SKM-1 (cell line): ENCODE data around the gene SRSF10.
"Not testable (repeated sequence)": the region's sequence is repeated elsewhere in the genome, so short reads cannot be mapped to it uniquely, and the experiment has no call there.

Source experiments
- DNase-seq: peaks from one replicate; lab custom pipeline; 2025; ENCODE audit not compliant: unreplicated experiment; lab: John Stamatoyannopoulos, UW

SRSF10 gene

DNA sequence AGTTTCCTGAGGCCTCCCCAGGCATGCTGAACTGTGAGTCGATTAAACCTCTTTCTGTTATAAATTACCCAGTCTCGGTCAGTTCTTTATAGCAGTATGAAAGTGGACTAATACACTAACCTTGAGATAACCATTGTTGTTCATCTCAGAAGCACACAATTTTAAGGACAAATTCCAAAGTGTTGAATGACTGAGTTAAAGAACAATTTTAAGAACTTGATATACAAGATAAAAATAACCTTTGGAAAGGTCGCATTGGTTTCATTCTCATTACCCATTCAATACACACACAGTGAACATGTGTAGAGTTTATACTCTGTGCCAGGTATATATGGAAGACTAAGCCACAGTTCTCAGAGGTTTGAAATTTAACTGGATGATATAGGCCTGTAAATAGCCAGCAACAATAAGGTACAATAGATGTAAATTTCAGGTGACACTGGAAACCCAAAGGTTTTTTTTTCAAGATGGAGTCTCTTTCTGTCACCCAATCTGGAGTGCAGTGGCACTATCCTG is 19.1 kb upstream of the SRSF10 start:
- DNase-seq: no peak

DNA sequence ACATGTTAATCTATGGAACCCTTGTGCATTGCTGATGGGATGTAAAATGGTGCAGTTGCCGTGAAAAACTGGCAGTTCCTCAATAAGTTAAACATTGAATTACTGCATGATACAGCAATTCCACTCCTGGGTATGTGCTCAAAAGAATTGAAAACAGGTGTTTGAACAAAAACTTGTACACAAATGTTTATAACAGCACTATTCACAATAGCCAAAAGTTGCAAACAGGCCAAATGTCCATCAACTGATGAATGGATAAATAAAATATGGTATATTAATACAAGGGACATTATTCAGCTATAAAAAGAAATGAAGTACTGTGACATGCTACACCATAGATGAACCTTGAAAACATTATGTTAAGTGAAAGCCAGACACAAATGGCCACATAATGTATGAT is 17.7 kb upstream of the SRSF10 start:
- DNase-seq: no peak

DNA sequence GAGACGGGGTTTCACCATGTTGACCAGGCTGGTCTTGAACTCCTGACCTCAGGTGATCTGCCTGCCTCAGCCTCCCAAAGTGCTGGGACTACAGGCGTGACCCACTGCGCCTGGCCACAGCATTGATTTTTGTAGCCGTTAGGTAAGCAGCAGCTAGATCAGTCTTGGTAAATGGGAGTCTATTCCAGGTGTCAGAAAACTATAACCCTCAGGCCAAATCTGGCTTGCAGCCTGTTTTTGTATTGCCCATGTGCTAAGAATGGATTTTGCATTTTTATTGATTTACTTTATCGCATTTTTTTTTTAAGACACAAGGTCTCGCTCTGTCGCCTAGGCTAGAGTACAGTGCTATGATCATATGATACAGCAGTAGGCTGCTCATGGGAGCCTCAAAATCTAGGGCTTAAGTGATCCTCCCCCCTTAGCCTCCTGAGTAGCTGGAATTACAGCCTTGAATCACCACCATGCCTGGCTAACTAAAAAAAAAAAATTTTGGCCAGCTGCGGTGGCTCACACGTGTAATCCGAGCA is 16.6 kb upstream of the SRSF10 start:
- DNase-seq: no peak

DNA sequence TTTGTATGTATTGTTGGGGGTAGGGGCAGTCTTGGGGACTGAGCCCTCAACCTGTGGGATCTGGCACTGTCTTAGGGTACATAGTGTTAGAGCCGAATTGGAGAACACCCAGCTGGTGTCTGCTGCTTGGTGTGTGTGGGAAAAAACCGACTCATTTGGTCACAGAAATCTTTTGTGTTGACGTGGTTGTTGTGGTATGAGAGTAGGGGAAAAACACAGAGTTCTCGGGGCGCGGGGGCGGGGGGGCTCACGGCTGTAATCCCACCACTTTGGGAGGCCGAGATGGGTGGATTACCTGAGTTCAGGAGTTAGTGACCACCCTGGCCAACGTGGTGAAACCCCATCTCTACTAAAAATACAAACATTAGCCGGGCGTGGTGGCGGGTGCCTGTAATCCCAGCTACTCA is 15.3 kb upstream of the SRSF10 start:
- DNase-seq: no peak

DNA sequence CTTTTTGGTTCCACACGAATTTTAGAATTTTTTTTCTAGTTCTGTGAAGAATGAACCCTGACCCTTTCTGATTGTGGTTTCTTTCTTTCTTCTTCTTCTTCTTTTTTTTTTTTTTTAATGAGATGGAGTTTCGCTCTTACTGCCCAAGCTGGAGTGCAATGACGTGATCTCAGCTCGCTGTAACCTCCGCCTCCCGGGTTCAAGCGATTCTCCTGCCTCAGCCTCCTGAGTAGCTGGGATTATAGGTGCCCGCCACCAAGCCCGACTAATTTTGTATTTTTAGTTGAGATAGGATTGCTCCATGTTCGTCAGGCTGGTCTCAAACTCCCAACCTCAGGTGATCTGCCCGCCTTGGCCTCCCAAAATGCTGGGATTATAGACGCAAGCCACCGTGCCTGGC is 11.9 kb upstream of the SRSF10 start:
- not testable (repeated sequence) for DNase-seq

DNA sequence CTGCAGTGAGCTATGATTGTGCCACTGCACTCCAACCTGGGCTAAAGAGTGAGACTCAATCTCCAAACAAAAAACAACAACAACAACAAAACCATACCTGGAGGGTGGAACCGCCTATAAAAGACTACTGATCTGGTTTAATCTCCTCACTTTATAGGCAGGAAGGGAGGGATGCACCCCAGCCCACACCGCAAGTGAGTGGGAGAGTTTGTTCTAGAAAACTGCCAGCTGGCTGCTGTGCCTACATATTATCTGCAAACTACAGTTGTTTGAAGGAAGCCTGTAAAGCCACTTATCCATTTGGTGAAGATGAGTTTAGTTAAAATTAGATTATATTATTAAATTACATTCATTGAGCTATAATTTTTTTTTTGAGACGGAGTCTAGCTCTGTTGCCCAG is 9.1 kb upstream of the SRSF10 start:
- DNase-seq: no peak

DNA sequence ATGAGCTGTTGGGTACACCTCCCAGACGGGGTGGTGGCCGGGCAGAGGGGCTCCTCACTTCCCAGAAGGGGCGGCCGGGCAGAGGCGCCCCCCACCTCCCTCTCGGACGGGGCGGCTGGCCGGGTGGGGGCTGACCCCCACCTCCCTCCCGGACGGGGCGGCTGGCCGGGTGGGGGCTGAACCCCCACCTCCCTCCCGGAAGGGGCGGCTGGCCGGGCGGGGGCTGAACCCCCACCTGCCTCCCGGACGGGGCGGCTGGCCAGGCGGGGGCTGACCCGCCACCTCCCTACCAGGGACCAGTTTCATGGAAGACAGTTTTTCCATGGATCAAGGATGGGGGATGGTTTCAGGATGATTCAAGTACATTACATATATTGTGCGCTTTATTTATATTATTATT is 6.9 kb upstream of the SRSF10 start:
- not testable (repeated sequence) for DNase-seq

DNA sequence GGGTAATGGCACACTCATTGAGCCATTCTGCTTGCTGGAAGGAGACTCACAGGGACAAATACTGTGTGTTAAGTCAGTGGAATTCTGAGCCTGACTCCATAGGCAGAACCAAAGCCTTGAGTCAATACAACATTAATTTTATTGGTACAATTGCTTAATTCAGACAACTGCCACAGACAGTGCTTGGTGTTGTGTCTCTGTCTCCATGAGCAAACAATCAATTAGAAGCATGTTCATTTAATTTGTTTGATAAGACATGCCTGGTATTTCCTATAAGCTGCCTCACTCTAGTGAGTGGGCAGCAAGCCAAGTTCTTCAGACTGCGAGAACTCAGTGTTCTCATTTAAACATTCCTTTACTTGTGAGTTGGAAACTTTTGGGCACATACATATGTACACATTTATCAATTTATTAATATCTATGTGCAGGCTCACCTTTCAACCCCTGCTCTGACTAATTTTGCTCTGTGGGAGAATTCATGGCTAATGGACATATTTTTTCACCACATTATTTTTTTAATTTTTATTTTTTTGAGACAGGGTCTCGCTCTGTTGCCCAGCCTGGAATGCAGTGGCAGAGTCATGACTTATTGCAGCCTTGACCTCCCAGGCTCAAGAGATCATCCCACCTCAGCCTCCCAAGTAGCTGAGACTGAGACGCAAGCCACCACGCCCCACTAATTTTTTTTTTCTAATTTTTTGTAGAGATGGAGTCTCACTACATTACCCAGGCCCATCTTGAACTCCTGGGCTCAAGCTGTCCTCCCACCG is 4.5 kb upstream of the SRSF10 start:
- no peak for DNase-seq

DNA sequence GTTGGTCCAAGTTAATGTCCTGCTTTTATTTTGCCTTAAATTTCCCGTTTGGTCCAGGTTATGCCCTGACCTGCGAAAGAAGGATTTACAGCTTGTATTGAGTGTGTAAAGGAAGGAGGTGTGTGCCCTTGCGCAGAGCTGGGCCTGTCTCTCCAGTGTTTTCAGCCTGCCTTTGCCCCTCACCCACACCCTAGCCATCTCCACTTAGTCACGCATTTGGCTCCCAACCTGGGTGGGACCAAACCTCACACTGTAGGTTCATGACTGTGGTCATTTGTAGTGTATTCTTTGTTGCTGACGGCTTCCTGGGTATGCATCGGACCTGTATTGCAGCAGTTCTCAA is 572 bp upstream of the SRSF10 start:
- peak; percentile 56 for DNase-seq

DNA sequence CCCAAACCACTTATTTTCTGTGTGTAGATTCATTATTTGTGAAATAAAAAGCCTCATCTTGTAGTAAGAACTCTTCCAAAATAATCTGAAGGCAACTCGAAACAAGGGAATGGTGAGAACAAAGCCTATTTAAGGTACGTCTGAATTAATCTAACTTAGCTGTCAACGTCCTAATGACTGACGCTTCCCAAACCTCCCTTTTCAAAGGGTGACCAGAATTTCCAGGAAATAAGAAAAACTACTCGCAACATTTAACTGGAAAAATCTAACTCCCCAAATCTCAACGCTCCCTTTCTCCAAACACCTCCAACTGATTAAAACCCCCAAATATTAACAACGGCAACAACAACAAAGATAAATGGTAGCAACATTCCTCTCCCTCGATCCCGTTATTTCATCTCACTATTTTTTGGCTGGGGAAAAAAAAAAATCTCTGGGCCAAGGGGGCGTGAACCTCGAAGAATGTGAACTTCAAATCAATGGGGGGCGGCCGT is 693 bp downstream of the SRSF10 start:
- DNase-seq: no peak

DNA sequence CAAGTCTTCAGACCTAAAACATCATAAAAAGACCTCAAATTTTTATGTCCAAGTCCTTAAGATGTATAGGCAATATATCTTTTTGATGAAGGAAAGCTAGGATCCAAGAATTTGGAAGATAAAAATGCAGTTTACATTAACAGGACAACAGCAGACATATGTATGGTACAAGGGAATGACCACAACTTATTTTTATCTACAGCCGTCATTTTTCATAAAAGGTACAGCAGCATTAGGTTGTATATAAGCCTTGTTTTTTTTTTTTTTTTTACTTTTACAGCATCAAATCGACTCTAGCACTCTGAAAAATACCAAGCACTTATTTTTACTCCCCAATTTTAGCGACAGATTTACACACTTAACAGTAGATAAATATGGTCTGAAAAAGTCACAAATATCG is 1.3 kb downstream of the SRSF10 start:
- no peak for DNase-seq

DNA sequence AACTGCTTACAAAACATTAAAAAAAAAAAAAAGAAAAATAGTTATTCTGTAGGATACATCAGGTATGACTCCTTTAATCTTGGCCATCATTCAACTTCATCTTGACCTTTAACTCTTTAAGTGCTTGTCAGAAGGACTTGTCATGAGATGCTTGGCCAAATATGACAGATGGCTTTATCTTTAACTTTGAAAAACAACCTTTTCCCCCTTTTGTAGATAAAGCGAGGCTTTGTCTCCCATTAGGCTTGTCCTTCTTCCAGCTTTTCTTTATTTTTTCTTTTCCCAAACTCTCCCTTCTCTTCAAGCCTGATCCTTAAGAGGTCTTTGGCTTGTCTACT is 2.3 kb downstream of the SRSF10 start:
- no peak for DNase-seq

DNA sequence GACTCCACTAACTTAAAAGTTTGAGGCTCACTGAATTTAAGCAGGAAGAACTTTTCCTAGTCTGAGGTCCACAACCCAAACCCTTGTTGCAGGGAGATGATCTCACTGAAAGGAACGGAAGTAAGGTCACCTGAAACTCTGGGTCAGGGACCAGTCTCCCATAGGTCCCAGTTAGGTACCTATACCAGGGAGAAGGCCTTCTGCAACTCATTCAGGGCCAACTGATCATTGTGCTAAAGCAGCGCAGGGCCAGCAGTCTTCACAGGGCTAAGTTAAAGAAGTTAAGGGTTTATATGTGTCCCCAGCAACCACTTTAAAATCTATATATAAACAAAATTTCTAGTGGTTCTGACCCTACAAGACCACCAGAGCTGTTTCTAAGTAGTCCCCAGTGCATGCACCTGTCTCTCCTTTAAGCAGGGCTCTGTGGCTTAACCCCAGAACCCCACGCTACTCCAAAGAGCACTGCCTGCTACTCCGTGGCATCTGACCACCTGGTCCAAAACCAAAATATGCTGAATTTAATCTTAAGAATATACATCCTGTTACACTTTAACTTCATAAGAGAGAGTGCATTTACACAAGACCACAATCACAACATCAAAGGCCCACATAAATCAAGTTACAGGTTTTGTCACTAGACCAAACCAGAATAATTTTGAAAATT is 2.8 kb downstream of the SRSF10 start:
- no peak for DNase-seq

DNA sequence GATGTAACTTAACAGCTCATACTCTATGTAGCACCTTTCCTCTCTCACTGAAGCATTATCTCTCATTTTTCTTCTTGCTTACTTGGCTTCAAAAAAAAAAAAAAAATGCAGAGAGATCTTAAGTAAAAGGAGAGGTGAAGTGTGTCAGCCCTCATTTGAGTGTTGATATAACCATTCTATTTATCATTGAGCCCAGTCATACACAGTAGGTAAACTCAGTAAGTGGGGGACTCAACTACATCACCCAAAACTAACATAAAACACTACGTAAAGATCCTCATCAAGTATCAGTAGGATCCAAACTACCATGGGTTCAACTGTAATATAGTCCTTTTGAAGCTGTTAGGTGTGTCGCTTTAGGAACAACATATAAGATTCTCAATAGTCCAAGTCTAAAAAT is 12.3 kb downstream of the SRSF10 start:
- DNase-seq: no peak

DNA sequence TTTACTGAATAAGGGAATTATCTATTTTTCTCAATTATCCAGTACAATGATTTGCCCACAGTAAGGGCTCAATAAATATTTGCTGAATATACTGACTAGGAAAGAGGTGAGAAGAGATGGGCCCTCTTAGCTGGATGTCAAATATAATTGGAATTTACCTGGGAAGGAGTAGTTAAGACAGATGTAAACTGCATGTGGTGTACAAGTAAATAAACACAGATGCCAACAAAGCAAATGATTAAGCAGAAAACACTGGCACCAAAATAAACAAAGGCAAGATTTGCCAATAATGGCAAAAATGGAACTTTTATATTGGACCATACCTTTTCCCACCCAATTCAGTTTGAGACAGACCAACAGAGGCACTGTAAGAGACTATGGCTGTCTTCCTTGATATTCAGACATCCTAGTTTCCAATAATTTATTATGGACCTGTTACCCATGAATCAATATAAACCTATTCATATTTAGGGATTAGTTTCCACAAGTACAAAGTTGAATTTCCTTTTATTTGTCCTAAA is 13.1 kb downstream of the SRSF10 start:
- no peak for DNase-seq

DNA sequence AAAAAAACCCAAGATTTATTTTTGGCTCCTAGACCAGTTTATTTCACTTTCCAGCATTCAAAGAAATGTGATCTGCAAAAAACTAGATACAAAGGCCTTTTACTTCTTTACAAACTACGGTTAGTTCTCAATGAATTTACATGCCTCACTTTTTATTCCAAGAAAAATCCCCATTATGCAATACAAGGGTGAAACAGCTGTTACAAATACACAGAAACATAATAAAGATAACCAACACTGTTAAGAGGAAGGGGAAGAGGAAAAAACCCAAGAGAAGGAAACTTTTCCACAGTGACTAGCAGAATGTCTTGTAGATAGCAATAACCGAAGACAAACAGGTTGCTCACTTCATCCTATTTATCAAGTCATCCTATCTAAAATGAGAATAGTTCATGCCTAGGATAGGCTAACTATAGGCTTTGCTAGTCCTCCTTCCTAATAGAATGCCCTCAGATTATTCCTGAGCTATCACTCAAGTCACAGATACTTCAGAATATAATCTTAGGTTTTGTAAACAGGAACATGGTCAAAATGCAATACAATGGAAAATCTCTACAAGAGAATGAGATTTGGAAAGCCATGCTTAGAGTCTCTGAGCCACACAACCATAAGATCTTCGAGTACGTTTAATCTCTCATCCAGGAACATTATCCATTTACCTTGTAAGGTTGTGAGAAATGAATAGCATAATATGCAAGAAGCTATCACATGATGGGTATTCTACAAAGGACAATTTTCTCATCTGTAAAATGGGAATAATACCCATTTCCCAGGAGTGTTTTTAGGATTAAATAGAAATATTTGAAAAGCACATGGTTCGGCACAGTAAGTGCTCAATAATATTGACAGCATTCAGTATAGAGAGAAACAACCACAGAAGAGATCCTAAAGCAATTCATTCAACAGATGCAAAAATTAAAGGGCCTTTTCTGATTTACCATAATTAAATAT is 15.1 kb downstream of the SRSF10 start:
- no peak for DNase-seq

DNA sequence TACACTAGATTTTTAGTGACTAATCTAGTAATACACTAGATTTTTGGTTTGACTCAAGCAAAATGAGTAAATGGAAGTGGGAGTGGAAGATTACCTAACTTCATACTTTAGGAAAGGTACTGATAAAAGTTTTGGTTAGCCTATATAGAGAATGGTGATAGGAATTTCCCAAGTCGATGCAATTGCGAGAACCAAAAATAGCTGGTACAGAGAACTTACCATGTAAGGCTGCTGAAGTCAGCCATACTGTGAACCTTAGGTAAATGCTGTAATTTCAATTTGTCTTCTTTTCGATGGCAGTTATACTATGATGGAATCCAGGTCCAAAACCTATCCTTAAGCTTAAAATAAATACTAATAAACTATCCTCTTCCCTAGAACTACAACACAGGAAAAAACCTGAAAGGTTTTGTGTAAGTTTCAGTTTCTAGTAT is 15.9 kb downstream of the SRSF10 start:
- no peak for DNase-seq

DNA sequence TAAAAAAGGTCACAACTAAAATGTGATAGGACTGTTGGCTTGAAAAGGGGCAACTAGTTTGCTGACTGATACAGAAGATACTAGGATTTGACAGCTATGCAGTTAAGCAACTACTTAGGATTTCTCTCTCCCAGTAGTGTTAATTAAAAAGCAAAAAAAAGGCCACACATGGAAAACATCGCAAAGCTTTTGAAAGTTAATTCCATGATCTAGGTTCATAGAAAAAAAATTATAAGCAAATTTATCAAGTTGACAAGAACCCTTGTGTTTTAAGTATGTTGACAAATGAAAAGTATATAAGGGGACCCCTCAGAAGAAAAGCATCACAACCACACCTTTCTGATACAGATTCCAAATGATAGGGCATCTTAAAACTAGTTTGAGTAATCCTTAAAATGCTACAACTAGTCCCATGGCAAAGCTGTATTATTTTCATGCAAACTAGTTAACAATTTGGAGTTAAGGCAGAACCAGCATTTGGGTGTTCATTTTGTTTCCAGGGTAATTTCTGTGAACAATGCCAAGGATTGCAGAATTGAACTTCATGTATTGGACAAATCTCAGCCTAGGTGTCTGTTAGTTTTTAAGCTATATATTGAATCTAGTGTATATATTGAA is 16.4 kb downstream of the SRSF10 start:
- DNase-seq: no peak

DNA sequence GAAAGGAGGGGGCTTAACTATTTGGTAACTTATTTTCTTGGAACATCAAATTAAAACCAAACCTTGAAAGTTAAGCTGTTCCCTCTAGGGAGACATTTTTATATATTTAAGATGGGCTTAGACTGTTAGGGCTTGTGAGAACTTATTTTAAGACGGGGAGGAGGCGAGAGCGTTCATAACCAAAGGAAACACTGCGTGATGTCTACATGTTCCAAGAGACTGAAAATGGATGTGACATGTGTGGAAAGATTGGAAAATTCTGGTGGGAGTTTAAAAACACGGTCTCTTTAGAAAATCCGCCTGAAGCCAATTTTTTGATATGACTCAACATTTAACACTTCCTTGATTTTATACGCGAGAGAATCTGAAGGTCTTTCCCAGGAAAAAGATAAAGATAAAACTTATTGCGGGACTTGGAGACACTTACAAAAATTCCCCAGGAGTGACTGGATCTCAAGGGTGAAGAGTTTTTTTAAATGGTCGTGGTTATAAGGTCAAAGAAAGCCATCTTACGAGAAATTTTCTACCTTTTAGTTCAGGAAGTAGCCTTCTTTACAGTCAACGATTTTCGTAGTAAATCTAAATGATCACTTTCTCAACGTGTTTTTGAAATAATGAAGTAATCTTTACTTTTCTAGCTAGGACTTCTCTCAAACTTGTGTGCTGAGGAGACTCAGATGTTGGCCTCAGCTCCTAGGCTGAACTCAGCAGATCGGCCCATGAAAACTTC is 19.7 kb downstream of the SRSF10 start:
- DNase-seq: no peak
